Measurements from ENCODE around the gene TNRC6A. TPM values are rescaled to one million over a fixed set of nuclear protein-coding genes. Genes with fewer than 3 reads are reported as not detected.

Gene TNRC6A
- total RNA-seq: 92.5 and 94.4 TPM in 2 replicates
- long read RNA-seq, partial matches to known transcripts: 14 of 24 reads
- long read RNA-seq, other reads (novel, unspliced or antisense): 10 of 24 reads

GRCh38 chr16:24729243-24729950 lies at the start of gene TNRC6A:
TSS of gene TNRC6A (plus strand) at chr16:24729651. CDS start at chr16:24729842, 191 bp downstream.
- peak within 1 kb of the TSS; percentile 95 for H3K27ac Mint-ChIP-seq
- peak within 1 kb of the TSS; percentile 98 for H3K4me3 Mint-ChIP-seq (ENCODE audit: low read depth)
- peaks cover 12% of the 10 kb centered on the region for H3K36me3 Mint-ChIP-seq (ENCODE audit: insufficient read depth)

GRCh38 chr16:24681793-24682192 lies 47.7 kb upstream of the TNRC6A start:
- no peaks in the 10 kb centered on the region for H3K36me3 Mint-ChIP-seq (ENCODE audit: insufficient read depth)
- no peaks in the 10 kb centered on the region for H3K27me3 Mint-ChIP-seq
- no peaks in the 10 kb centered on the region for H3K9me3 Mint-ChIP-seq (ENCODE audit: low read depth)
- no peak for TF ChIP-seq CTCF (IDR thresholded peaks at IDR 0.05; ENCODE audit: unreplicated experiment)
- no peak overlapping the region for H3K27ac Mint-ChIP-seq
- peaks cover 17% of the 10 kb centered on the region for H3K4me1 Mint-ChIP-seq (ENCODE audit: low read depth)
- H3K4me3 Mint-ChIP-seq (ENCODE audit: low read depth): no peak overlapping the region
- no peak for DNase-seq (ENCODE audit: low spot score, unreplicated experiment)

More at GRCh38 chr16:24729243-24729950, at the start of gene TNRC6A:
- H3K4me1 Mint-ChIP-seq (ENCODE audit: low read depth): peaks cover 26% of the 10 kb centered on the region
- no peaks in the 10 kb centered on the region for H3K9me3 Mint-ChIP-seq (ENCODE audit: low read depth)
- no peaks in the 10 kb centered on the region for H3K27me3 Mint-ChIP-seq
- peak; percentile 83 for DNase-seq (ENCODE audit: low spot score, unreplicated experiment)
- no peak for TF ChIP-seq CTCF (IDR thresholded peaks at IDR 0.05; ENCODE audit: unreplicated experiment)

GRCh38 chr16:24683250-24683649 lies 46.2 kb upstream of the TNRC6A start:
- TF ChIP-seq CTCF (IDR thresholded peaks at IDR 0.05; ENCODE audit: unreplicated experiment): no peak
- H3K9me3 Mint-ChIP-seq (ENCODE audit: low read depth): no peaks in the 10 kb centered on the region
- H3K4me3 Mint-ChIP-seq (ENCODE audit: low read depth): no peak overlapping the region
- no peaks in the 10 kb centered on the region for H3K36me3 Mint-ChIP-seq (ENCODE audit: insufficient read depth)
- DNase-seq (ENCODE audit: low spot score, unreplicated experiment): no peak
- no peaks in the 10 kb centered on the region for H3K27me3 Mint-ChIP-seq
- peaks cover 19% of the 10 kb centered on the region for H3K4me1 Mint-ChIP-seq (ENCODE audit: low read depth)
- no peak overlapping the region for H3K27ac Mint-ChIP-seq

- DNase-seq (ENCODE audit: low spot score, unreplicated experiment): no peak
- Mint-ChIP-seq H3K36me3 (ENCODE audit: insufficient read depth) (no peaks in the 10 kb centered on the region), H3K4me1 (ENCODE audit: low read depth) (peaks cover 19% of the 10 kb centered on the region), H3K9me3 (ENCODE audit: low read depth) (no peaks in the 10 kb centered on the region), H3K4me3 (ENCODE audit: low read depth) (no peak overlapping the region), H3K27me3 (no peaks in the 10 kb centered on the region), H3K27ac (no peak overlapping the region)
- no peak for TF ChIP-seq CTCF (IDR thresholded peaks at IDR 0.05; ENCODE audit: unreplicated experiment)
These were observed 45.5 kb upstream of the TNRC6A start for GRCh38 chr16:24683847-24684493.

GRCh38 chr16:24685539-24686432 lies 43.7 kb upstream of the TNRC6A start:
- H3K27ac Mint-ChIP-seq: peak overlapping the region; percentile 97
- H3K4me1 Mint-ChIP-seq (ENCODE audit: low read depth): peaks cover 19% of the 10 kb centered on the region
- no peaks in the 10 kb centered on the region for H3K36me3 Mint-ChIP-seq (ENCODE audit: insufficient read depth)
- no peak for TF ChIP-seq CTCF (IDR thresholded peaks at IDR 0.05; ENCODE audit: unreplicated experiment)
- no peaks in the 10 kb centered on the region for H3K9me3 Mint-ChIP-seq (ENCODE audit: low read depth)
- DNase-seq (ENCODE audit: low spot score, unreplicated experiment): peak; percentile 14
- H3K27me3 Mint-ChIP-seq: no peaks in the 10 kb centered on the region
- no peak overlapping the region for H3K4me3 Mint-ChIP-seq (ENCODE audit: low read depth)

All from progenitor cell of endocrine pancreas (in vitro differentiated cells).